OCI-LY7 (cell line): Measurements from ENCODE around the gene RMDN3.

Experiments
- CTCF ChIP-seq: fragments of 200-600 bp; sonication (generic); conservative IDR thresholded peaks from 2 replicates; pipeline ENCODE4 v1.5.1; 2014; ENCODE audit warnings: mild to moderate bottlenecking, antibody characterized with exemption, low read length, moderate library complexity, mixed read lengths
- EZH2phosphoT487 ChIP-seq: fragments of 200-600 bp; sonication (generic); IDR thresholded peaks from 2 replicates; pipeline ENCODE4 v1.6.1; 2018; ENCODE audit warnings: low read depth, borderline replicate concordance, mild to moderate bottlenecking, mixed run types, antibody characterized with exemption, low read length, moderate library complexity, mixed read lengths

DNA sequence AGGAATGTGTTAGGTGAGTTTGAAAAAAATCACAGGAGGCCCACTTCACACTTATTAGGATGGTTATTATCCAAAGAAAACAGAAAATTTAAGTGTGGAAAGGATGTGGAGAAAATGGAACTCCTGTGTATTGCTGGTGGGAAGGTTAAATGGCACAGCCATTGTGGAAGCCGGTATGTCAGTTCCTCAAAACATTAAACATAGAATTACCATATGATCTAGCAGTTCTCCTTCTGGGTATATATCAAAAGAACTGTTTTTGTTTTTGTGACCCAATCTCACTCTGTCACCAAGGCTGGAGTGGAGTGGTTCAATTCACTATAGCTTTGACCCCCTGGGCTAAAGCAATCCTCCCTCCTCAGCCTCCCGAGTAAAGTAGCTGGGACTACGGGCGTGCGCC lies 41.5 kb upstream of the RMDN3 start:
- no peak for TF ChIP-seq CTCF
- TF ChIP-seq EZH2phosphoT487 = no peak
